Adrenal gland (tissue), 5 donors: Measurements from ENCODE around the gene ERCC4.

Experiments
- POLR2A ChIP-seq, 2 donors: fragments of 450-650 bp; IDR thresholded peaks; one replicate each; pipeline ENCODE4 v1.6.1; 2017; ENCODE audit warnings: antibody characterized with exemption in 2 of 2, mild to moderate bottlenecking in 2 of 2, moderate library complexity in 1 of 2
- TF ChIP-seq, protein P1 (sequence below), 6 experiments: fragments of 450-650 bp in 4 of 6; fragments of 200-600 bp in 2 of 6; sonication (generic) in 1 of 6; IDR thresholded peaks; 1 replicate in 5 of 6; 2 replicates in 1 of 6; pipeline versions ENCODE4 v1.5.1 to v1.8.0; 2016 to 2021; ENCODE audit warnings: antibody characterized with exemption in 6 of 6, mild to moderate bottlenecking in 2 of 6, moderate library complexity in 1 of 6
- donor health status: DM: no; HTN: no; CAD: no.

DNA sequence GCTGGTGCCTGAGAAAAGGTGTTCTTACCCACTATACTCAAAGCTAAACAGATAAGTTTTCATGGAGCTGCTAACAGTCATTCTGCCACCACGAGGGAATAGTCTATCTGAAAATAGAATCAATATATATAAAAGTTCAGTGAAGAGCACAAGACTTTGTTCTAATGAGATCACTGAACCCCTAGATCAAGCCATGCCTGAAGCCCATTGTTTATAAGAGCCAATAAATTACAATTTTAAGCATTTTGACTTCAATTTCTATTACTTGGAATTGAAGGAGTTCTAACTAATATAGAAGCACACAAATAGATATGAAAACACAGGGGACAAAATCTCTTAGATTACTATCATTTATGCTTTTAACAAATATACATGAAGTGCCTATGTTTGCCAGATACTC is 24.4 kb upstream of the ERCC4 start:
- TF ChIP-seq, protein P1, sequence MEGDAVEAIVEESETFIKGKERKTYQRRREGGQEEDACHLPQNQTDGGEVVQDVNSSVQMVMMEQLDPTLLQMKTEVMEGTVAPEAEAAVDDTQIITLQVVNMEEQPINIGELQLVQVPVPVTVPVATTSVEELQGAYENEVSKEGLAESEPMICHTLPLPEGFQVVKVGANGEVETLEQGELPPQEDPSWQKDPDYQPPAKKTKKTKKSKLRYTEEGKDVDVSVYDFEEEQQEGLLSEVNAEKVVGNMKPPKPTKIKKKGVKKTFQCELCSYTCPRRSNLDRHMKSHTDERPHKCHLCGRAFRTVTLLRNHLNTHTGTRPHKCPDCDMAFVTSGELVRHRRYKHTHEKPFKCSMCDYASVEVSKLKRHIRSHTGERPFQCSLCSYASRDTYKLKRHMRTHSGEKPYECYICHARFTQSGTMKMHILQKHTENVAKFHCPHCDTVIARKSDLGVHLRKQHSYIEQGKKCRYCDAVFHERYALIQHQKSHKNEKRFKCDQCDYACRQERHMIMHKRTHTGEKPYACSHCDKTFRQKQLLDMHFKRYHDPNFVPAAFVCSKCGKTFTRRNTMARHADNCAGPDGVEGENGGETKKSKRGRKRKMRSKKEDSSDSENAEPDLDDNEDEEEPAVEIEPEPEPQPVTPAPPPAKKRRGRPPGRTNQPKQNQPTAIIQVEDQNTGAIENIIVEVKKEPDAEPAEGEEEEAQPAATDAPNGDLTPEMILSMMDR (IDR thresholded peaks at IDR 0.05) = no peak
- TF ChIP-seq POLR2A (IDR thresholded peaks at IDR 0.05) = no peak
